Putamen (tissue), 1 donor: ENCODE results near the gene PCDHGA10.
"Not testable (repeated sequence)": the region's sequence is repeated elsewhere in the genome, so short reads cannot be mapped to it uniquely, and the experiment has no call there.

ENCODE experiments used
- DNase-seq: peaks from one replicate; pipeline ENCODE4 v3.0.0-alpha.2; 2016; ENCODE audit warnings: low spot score

The PCDHGA10 gene

DNA sequence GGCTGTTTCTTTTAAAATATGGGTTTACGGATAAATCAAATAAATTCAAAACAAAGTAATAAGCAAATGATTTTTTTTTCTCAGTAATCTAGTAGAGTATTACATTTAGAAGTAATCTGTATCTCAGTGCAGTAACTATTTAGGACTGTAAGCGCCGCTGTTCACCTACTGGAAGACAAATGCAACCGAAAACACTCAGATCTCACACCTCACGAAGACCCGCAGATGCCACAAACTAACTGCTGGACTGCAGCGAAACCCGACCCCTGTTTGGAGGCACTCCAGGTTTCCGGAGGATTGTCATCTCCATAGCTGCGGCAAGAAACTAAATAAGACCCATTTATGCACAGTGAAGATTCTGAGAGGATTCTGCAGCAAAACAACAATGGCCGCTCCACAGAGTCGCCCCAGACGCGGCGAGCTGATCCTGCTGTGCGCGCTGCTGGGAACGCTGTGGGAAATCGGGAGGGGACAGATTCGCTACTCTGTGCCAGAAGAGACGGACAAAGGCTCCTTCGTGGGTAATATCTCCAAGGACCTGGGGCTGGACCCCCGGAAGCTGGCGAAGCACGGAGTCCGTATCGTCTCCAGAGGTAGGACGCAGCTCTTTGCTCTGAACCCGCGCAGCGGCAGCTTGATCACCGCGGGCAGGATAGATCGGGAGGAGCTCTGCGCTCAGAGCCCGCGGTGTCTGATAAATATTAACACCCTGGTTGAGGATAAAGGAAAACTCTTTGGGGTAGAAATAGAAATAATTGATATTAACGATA is 20.2 kb upstream of the PCDHGA10 start, which contains the start of gene PCDHGA8:
PCDHGA8 (plus strand) TSS at position 205 of the 770 bp plus-strand sequence; CDS start at position 386, 181 bp downstream.
- no peak for DNase-seq

DNA sequence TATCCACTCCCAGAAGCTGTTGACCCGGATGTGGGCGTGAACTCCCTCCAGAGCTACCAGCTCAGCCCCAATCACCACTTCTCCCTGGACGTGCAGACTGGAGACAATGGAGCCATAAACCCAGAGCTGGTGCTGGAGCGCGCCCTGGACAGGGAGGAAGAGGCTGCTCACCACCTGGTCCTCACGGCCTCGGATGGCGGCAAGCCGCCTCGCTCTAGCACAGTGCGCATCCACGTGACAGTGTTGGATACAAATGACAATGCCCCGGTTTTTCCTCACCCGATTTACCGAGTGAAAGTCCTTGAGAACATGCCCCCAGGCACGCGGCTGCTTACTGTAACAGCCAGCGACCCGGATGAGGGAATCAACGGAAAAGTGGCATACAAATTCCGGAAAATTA is 19.5 kb upstream of the PCDHGA10 start:
- no peak for DNase-seq

DNA sequence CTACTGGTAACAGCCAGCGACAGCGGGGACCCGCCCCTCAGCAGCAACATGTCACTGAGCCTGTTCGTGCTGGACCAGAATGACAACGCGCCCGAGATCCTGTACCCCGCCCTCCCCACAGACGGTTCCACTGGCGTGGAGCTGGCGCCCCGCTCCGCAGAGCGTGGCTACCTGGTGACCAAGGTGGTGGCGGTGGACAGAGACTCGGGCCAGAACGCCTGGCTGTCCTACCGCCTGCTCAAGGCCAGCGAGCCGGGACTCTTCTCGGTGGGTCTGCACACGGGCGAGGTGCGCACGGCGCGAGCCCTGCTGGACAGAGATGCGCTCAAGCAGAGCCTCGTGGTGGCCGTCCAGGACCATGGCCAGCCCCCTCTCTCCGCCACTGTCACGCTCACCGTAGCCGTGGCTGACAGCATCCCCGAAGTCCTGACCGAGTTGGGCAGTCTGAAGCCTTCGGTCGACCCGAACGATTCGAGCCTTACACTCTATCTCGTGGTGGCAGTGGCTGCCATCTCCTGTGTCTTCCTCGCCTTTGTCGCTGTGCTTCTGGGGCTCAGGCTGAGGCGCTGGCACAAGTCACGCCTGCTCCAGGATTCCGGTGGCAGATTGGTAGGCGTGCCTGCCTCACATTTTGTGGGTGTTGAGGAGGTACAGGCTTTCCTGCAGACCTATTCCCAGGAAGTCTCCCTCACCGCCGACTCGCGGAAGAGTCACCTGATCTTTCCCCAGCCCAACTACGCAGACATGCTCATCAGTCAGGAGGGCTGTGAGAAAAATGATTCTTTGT is 18.2 kb upstream of the PCDHGA10 start:
- not testable (repeated sequence) for DNase-seq

DNA sequence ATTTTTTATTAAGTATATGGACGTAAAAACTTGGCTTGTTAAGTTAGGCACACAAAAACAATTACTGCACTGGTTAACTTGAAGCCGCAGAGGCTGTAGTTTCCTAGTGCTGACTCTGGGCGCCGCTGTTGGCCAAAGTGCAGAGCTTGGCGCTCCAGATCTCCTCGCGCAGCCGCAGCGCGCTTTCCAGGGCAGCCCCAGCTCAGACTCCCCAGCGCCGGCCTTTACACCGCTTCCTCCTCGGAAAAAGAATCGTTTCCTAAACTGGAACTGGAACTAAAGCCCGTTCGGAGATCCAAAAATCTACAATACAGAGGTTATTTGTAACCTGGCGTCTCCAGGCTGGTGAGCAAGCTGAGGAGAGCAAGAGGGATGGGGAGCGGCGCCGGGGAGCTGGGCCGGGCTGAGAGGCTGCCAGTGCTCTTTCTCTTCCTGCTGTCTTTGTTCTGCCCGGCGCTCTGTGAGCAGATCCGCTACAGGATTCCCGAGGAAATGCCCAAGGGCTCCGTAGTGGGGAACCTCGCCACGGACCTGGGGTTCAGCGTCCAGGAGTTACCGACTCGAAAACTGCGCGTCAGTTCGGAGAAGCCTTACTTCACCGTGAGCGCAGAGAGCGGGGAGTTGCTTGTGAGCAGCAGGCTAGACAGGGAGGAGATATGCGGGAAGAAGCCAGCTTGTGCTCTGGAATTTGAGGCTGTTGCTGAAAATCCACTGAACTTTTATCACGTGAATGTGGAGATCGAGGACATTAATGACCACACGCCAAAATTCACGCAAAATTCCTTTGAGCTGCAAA is 14.8 kb upstream of the PCDHGA10 start, which contains the start of gene PCDHGB5:
PCDHGB5 (plus strand) TSS at position 192 of the 796 bp plus-strand sequence; CDS start at position 373, 181 bp downstream.
- DNase-seq = not testable (repeated sequence)

DNA sequence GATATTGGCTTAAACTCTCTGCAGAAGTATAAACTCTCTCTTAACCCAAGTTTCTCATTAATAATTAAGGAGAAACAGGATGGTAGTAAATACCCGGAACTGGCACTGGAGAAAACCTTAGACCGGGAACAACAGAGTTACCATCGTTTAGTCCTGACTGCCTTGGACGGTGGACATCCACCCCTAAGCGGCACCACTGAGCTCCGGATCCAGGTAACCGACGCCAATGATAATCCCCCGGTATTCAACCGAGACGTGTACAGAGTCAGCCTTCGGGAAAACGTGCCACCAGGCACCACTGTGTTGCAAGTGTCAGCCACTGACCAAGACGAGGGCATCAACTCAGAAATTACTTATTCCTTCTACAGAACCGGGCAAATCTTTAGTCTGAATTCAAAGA is 14.2 kb upstream of the PCDHGA10 start:
- no peak for DNase-seq

DNA sequence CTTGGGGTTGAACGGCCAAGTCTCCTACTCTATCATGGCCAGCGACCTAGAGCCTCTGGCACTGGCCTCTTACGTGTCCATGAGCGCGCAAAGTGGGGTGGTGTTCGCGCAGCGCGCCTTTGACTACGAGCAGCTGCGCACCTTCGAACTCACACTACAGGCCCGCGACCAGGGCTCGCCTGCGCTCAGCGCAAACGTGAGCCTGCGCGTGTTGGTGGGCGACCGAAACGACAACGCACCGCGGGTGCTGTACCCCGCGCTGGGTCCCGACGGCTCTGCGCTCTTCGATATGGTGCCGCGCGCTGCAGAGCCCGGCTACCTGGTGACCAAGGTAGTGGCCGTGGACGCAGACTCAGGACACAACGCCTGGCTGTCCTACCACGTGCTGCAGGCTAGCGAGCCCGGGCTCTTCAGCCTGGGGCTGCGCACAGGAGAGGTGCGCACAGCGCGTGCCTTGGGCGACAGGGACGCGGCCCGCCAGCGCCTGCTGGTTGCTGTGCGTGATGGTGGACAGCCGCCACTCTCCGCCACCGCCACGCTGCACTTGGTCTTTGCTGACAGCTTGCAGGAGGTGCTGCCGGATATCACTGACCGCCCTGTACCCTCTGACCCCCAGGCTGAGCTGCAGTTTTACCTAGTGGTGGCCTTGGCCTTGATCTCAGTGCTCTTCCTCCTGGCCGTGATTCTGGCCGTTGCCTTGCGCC is 13.1 kb upstream of the PCDHGA10 start:
- DNase-seq = no peak

DNA sequence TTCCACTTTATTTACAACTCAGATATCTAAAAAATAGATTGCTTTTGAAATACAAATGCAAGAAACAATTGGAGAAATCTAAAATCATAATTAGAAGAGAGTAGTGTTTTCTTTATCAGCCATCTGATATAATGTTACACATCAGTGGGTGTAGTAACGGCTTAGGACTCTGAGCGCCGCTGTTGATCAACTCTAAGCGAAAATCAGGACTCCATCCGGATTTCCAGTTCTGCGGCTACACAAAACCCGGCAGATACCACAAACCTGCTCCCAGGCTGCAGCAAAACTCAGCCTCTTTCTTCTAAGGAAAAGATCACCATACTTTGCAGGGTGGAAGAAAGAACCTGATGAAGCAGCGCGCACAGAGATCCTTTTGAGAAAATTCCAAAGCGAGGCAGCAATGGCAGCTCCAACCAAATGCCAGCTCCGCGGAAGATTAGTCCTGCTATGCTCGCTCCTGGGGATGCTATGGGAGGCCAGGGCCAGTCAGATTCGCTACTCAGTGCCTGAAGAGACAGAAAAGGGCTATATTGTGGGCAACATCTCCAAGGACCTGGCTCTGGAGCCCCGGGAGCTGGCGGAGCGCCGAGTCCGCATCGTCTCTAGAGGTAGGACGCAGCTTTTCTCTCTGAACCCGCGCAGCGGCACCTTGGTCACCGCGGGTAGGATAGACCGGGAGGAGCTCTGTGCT is 10.1 kb upstream of the PCDHGA10 start, which contains the start of gene PCDHGA9:
PCDHGA9 (plus strand) TSS at position 226 of the 691 bp plus-strand sequence; CDS start at position 401, 175 bp downstream.
- no peak for DNase-seq

DNA sequence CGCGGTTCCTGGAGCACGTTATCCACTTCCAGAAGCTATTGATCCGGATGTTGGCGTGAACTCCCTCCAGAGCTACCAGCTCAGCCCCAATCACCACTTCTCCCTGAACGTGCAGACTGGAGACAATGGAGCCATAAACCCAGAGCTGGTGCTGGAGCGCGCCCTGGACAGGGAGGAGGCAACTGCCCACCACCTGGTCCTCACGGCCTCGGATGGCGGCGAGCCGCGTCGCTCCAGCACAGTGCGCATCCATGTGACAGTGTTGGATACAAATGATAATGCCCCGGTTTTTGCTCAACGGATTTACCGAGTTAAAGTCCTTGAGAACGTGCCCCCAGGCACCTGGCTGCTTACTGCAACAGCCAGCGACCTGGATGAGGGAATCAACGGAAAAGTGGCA is 9.4 kb upstream of the PCDHGA10 start:
- DNase-seq = no peak

DNA sequence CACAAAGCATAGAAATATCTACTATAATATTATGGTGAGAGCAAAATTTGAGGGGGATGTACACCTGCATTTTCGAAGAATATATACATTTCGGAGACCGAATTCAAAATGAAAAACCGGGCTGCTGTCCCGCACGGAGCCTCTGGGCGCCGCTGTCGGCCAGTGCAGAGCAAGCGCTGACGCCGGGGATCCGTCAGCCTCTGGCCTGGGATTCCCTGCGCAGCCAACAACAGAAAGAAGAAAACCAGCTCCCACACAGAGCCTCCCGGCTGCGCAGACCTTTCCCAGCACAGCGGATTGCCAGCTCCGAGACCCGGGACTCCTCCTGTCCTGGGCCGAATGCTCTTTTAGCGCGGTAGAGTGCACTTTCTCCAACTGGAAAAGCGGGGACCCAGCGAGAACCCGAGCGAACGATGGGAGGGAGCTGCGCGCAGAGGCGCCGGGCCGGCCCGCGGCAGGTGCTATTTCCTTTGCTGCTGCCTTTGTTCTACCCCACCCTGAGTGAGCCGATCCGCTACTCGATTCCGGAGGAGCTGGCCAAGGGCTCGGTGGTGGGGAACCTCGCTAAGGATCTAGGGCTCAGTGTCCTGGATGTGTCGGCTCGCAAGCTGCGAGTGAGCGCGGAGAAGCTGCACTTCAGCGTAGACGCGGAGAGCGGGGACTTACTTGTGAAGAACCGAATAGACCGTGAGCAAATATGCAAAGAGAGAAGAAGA is 4.8 kb upstream of the PCDHGA10 start, which contains the start of gene PCDHGB6:
PCDHGB6 (plus strand) TSS at position 232 of the 716 bp plus-strand sequence; CDS start at position 414, 182 bp downstream.
- not testable (repeated sequence) for DNase-seq

DNA sequence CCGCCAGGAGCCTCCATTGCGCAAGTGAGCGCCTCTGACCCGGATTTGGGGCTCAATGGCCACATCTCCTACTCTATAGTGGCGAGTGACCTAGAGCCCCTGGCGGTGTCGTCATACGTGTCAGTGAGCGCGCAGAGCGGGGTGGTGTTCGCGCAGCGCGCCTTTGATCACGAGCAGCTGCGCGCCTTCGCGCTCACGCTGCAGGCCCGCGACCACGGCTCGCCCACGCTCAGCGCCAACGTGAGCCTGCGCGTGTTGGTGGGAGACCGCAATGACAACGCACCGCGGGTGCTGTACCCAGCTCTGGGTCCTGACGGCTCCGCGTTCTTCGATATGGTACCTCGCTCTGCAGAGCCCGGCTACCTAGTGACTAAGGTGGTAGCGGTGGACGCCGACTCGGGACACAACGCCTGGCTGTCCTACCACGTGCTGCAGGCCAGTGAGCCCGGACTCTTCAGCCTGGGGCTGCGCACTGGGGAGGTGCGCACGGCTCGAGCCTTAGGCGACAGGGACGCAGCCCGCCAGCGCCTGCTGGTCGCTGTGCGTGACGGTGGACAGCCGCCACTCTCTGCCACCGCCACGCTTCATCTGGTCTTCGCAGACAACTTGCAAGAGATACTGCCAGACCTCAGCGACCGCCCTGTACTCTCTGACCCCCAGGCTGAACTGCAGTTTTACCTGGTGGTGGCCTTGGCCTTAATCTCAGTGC is 3.0 kb upstream of the PCDHGA10 start:
- no peak for DNase-seq

DNA sequence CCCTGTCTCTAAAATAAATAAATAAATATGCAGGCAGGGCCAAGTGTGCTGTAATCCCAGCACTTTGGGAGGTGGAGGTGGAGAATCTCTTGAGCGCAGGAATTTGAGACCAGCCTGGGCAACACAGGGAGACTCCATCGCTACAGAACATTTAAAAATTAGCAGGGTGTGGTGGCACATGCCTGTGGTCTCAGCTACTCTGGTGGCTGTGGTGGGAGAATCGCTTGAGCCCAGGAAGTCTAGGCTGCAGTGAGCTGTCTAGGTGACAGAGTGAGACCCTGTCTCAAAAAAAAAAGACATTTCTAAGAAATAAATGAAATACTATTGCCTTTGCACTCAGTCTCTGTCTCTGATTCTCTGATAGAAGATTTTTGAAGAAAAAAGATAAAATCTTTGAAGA is 1.2 kb upstream of the PCDHGA10 start:
- no peak for DNase-seq

DNA sequence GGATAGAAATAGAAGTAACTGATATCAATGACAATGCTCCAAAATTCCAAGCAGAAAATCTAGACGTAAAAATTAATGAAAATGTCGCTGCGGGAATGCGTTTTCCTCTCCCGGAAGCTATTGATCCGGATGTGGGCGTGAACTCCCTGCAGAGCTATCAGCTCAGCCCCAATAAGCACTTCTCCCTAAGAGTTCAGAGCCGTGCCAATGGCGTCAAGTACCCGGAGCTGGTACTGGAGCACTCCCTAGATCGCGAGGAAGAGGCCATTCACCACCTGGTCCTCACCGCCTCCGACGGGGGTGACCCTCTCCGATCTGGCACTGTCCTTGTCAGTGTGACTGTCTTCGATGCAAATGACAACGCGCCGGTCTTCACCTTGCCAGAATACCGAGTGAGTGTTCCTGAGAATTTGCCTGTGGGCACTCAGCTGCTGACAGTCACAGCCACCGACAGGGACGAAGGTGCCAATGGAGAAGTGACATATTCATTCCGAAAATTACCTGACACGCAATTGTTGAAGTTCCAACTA is 818 bp downstream of the PCDHGA10 start:
- DNase-seq = no peak

DNA sequence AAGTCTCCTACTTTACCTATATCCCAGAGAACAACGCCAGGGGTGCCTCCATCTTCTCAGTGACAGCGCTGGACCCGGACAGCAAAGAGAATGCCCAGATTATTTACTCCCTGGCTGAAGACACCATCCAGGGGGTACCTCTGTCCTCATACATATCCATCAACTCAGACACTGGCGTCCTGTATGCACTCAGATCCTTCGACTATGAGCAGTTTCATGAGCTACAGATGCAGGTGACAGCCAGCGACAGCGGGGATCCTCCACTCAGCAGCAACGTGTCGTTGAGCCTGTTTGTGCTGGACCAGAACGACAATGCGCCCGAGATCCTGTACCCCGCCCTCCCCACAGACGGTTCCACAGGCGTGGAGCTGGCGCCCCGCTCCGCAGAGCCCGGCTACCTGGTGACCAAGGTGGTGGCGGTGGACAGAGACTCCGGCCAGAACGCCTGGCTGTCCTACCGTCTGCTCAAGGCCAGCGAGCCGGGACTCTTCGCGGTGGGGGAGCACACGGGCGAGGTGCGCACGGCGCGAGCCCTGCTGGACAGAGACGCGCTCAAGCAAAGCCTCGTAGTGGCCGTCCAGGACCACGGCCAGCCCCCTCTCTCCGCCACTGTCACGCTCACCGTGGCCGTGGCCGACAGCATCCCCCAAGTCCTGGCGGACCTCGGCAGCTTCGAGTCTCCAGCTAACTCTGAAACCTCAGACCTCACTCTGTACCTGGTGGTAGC is 1.9 kb downstream of the PCDHGA10 start:
- not testable (repeated sequence) for DNase-seq

DNA sequence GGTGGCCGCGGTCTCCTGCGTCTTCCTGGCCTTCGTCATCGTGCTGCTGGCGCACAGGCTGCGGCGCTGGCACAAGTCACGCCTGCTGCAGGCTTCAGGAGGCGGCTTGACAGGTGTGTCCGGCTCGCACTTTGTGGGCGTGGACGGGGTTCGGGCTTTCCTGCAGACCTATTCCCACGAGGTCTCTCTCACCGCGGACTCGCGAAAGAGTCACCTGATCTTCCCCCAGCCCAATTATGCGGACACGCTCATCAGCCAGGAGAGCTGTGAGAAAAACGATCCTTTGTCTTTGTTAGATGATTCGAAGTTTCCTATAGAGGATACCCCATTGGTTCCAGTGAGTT is 2.5 kb downstream of the PCDHGA10 start:
- DNase-seq = not testable (repeated sequence)

DNA sequence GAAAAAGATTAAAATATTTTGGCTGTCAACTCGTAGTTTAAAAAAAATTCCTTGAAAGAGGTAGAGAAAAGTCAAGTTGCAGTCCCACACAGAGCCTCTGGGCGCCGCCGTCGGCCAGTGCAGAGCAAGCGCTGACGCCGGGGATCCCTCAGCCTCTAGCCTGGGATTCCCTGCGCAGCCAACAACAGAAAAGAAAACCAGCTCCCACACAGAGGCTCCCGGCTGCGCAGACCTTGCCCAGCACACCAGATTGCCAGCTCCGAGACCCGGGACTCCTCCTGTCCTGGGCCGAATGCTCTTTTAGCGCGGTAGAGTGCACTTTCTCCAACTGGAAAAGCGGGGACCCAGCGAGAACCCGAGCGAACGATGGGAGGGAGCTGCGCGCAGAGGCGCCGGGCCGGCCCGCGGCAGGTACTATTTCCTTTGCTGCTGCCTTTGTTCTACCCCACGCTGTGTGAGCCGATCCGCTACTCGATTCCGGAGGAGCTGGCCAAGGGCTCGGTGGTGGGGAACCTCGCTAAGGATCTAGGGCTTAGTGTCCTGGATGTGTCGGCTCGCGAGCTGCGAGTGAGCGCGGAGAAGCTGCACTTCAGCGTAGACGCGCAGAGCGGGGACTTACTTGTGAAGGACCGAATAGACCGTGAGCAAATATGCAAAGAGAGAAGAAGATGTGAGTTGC is 4.8 kb downstream of the PCDHGA10 start, which contains the start of gene PCDHGB7:
PCDHGB7 (plus strand) TSS at position 184 of the 679 bp plus-strand sequence; CDS start at position 367, 183 bp downstream.
- not testable (repeated sequence) for DNase-seq

DNA sequence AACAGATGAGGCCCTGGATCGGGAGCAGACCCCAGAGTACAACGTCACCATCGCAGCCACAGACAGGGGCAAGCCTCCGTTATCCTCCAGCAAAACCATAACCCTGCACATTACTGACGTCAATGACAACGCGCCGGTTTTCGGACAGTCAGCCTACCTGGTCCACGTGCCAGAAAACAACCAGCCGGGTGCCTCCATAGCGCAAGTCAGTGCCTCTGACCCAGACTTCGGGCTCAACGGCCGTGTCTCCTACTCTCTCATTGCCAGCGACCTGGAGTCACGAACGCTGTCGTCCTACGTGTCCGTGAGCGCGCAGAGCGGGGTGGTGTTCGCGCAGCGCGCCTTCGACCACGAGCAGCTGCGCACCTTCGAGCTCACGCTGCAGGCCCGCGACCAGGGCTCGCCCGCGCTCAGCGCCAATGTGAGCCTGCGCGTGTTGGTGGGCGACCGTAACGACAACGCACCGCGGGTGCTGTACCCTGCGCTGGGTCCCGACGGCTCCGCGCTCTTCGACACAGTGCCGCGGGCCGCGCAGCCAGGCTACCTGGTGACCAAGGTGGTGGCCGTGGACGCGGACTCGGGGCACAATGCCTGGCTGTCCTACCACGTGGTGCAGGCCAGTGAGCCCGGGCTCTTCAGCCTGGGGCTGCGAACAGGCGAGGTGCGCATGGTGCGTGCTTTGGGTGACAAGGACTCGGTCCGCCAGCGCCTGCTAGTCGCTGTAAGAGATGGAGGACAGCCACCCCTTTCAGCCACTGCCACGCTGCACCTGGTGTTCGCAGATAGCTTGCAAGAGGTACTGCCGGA is 6.5 kb downstream of the PCDHGA10 start:
- DNase-seq = no peak
